AG08396 (cell line): ENCODE data around the gene CA4.
"Not testable (repeated sequence)": the region's sequence is repeated elsewhere in the genome, so short reads cannot be mapped to it uniquely, and the experiment has no call there.

ENCODE experiments used
- DNase-seq: peaks from one replicate; pipeline ENCODE4 v3.0.0; 2012; ENCODE audit warnings: low spot score, mixed read lengths

The CA4 gene

DNA sequence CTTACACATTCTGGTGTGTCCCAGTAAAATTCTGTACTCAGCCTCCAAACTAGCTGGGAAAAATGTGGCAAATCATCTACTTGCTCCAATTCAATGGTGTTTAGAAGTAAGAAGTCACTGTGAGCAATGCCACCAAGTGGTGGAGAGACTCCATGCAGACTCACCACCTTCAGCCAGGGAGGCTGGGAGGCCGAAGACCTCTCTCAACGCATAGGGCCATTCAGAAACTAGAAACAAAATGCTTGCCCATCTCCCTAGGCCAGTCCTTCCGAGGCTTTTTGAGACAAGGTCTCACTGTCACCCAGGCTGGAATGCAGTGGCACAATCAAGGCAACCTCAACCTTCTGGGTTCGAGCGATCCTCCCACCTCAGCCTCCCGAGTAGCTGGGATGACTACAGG is 25.0 kb downstream of the CA4 start:
- not testable (repeated sequence) for DNase-seq

DNA sequence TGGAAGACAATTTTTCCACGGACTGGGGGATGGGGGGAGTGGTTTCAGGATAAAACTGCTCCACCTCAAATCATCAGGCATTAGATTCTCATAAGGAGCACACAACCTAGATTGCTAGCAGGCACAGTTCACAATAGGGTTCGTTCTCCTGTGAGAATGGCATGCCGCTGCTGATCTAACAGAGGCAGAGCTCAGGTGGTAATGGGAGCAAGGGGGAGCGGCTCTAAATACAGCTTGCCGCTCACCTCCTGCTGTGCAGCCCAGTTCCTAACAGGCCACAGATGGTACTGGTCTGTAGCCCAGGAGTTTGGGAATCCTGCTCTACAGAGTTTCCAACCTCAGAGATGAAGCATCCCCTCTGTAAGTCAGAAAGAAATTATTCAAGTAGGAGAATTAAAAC is 27.0 kb downstream of the CA4 start:
- not testable (repeated sequence) for DNase-seq

DNA sequence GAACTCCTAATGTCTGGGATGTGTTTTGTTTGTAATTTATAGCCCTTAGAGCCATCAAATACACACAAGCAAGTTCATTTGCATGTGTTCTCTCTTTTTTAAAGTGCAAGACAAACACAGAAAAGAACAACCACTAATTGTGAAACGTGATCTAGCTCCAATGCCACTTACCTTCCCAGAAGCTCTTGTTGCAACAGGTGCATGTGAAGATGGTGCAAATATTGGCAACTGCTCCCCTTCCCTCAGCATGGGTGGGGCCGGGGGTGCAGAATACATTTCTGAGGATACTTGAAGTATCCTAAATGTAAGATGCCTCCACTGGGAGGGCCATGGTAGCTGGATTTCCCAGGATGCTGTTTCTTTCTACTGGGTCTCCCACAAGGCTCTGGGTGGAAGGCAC is 28.4 kb downstream of the CA4 start:
- DNase-seq, result not testable (repeated sequence)

DNA sequence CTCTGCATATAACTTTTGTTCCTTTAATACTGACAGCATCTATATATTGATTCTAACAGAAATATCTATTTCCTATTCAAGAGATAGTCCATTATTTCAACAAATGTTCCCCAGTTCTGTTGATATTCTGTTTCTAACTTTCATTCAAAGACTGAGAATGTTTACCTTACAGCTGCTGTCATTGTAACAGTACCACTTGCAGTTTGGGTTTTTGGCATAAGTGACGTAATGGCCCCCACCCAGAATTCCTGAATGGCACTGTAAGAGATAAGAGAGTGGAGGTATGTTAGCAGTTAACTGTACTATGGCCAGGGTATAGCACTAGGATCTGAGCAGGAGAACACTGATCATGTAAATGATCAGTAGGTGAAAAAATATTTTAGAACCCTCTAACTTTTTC is 30.6 kb downstream of the CA4 start:
- DNase-seq, result not testable (repeated sequence)

DNA sequence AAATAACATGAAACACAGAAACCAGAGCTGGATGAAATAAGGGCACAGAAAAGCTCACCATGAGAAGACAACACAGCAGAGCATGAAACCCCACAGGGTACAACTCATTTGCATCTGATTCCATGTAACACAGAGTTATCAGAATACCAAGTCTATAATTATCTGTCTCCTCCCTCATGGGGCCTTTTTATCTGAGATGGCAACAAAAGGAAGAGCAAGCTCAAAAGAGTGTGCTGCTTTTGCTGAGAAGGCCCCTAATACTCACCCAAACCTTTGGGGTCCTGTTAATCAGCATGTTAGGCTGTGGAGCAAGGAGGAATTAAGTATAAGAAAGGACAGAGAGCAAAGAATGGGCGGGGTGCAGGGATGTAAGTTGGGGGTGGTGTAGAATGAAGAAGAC is 36.6 kb downstream of the CA4 start:
- not testable (repeated sequence) for DNase-seq

DNA sequence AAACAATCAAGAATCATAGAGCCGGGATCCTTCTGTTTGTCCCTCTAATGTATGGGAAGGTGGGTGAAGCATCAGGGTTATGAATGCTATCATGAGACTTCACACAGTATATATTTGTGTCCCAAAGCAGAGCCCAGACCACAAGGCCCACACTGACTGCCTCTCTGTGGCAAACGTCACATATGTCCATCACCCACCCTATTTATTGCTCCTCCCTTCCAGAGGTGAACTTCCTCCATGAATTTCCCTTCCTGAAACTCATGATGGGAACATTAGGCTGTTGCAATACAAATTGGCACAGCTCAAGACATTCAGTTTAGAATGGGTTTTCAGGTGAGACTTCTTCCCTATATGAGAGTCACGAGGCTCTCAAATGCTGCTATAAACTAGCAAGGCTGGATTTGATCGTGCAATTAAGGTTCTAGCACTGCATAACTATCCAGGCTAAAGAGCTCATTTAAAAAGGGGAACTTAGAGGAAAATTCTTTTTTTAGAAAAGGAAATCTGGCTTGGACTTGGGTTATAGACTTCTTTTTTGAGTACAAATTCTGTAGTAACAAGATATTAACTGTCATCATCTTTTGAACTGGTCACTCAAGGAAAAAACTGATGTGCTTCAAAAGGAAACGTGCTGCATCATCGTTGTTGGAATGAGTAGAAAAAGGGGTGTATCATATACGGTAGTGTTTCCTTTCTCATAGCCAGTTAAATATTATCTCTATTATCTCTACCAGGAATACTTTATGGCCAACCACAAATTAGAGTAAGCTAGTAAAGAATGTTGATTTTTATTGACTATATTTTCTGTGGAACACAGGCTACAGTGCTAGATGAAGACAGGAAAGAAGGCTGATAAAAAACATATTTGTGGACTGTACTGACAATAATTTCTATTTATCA is 37.3 kb downstream of the CA4 start:
- DNase-seq, result not testable (repeated sequence)

DNA sequence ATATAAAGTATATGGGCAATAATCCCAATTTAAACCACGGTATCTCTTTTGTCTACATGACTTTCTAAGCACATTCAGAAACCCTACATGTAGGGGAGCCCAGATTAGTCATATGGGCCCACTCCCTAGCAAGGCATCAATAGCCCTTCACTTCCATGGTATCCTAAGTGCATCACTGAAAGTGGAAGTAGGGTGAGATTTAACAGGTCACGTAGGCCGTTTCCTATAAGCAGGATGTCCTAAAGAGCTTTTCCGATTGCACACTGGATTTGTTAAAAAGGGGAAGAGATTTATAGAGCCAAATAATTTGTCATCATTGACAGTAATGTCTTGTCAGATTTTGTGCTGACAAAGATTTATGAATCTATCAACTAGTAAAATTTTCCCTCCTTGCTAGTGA is 39.0 kb downstream of the CA4 start:
- no peak for DNase-seq

DNA sequence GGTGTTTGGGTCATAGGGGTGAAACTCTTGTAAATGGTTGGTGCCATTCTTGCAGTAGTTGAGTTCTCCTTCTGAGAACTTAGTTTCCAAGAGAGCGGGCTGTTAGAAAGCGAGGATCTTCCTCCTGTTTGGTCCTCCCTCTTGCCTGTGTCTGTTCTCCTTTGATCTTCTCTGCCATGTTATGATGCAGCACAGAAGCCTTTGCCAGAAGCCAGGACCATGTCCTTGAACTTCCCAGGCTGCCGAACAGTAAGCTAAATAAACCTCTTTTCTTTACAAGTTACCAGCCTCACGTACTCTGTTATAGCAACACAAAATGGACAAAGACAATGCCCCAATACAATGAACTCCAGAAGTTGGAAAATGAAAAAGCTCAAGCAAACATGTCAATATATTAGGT is 40.3 kb downstream of the CA4 start:
- not testable (repeated sequence) for DNase-seq

DNA sequence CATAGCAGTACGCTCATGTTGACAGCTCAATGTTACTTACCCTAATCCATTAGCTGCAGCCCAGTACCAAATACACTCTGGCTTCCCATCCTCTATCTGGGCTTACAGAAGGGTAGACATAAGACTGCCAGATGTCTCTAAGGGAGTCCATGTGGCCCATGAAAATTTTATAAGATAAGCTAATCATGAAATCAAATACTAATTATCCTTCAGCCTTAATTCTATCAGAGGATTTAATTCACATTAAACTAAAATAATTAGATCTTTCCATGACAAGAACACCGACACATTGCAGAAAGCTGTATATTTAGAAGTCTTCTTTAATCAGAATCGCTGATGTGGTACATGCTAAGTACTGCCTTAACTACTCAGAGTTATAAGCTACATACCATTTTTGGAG is 43.3 kb downstream of the CA4 start:
- DNase-seq, result not testable (repeated sequence)

DNA sequence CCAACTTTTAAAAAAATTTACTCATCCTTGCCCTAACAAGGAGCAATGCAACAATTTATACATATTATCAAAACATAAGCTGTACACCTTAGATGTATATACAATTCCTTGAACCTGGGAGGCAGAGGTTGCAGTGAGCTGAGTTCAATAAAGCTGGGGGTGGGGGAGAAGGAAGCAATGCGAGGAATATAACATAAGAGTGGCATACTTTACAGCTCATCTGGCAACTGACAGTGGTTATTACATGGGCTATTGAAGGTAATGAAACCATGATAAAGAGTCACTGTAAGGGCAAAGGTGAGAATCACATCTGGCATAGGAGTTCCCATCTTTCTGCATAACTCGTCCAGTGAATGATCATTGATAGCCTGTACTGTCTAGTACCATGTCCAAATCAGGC is 43.7 kb downstream of the CA4 start:
- no peak for DNase-seq

DNA sequence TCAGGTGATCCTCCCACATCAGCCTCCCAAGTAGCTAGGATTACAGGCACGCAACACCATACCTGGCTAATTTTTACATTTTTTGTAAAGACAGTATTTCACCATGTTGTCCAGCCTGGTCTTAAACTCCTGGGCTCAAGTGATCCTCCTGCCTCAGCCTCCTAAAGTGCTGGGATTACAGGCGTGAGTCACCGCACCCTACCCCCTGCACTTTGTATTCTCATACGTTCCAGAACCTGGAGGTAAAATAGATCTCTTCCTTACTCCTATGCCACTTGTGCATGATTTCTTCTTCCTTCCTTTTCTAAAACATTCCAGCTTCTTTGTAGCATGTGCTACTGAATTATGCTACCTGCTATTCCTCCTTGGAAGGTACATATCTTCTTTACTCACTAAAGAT is 44.4 kb downstream of the CA4 start:
- DNase-seq, result not testable (repeated sequence)

DNA sequence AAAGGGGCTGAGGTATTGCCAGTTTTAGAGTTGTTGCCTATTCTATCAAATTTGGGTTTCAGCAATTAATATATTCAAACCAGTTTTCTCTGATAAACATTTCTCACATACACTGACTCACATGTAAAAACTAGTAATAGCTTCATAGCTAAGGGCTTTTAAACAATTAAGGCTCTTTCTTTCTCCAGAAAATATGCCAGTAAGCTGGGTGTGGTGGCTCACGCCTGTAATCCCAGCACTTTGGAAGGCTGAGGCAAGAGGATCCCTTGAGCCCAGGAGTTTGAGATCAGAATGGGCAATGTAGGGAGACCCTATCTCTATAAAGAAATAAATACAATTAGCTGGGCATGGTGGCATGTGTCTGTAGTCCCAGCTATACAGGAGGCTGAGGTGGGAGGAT is 48.9 kb downstream of the CA4 start:
- DNase-seq, result not testable (repeated sequence)

DNA sequence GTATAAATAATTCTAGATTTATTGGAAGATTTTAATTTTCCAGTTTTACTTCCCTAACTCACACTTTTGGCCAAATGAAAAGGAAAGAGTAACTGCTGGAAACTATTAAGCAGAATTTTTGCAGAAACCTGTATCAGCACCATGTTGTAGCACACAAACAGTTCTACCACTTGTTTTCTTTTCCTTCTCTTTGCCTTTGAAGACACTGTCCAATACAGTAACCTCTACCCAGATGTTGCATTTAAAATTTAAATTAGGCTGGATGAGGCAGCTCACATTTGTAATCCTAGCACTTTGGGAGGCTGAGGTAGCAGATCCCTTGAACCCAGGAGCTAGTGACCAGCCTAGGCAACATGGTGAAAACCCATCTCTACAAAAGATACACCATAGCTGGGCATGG is 56.0 kb downstream of the CA4 start:
- not testable (repeated sequence) for DNase-seq

DNA sequence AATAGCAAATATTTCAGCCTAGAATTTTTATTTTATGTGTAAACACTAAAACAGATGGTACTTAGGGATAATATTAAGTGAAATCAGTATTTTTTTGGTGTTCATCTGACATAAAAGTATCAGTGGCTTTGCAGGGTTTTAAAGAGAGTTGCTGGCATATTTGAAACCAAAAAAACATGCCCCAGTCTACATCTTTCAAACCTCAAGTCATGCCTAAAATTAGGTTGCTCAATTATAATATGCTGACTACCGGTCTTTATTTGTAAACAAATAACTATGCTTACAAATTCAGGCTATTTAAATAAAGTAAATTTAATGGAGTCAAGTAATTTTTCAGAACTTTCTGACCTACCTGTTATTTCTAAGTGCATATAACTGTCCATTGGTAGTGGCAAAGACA is 58.5 kb downstream of the CA4 start:
- DNase-seq, result not testable (repeated sequence)
